GM21390 (cell line): ENCODE measurements around the gene CTIF.

Experiments
- ATAC-seq: cut with Tn5 transposase; IDR thresholded peaks from one replicate; pipeline ENCODE4 v1.9.1; 2021; ENCODE audit not compliant: unreplicated experiment

CTIF gene

DNA sequence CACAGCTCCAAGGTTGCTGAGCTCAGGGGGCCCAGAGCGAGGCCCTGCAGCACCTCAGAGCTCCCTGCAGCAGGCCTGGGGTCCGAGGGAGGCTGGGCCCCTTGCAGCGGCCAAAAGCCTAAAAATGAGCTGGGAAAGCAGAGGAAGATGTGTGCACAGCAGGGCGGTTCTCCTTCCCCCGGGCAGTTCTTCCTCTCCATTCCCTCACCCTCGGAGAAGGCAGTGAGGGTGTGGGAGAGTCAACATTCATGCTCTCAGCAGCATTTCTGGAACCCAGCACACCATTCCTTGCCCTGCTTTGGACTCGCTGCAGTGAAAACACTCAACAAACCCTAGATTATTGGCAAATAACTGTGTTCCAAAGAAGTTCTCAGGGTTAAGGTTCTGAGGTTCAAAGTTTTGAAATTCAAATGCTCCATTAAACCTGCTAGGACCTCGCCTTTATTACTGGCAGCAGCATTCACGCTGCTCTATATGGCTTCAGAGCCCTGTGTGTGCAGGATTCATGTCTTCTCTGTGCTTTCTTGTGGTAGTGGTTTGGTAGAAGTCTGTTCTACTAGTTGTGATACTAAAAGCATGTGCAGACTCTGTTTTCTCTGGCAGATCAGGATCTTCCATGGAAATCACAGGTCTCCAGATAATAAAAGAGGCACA lies 79.1 kb downstream of the CTIF start:
- no peak for ATAC-seq

DNA sequence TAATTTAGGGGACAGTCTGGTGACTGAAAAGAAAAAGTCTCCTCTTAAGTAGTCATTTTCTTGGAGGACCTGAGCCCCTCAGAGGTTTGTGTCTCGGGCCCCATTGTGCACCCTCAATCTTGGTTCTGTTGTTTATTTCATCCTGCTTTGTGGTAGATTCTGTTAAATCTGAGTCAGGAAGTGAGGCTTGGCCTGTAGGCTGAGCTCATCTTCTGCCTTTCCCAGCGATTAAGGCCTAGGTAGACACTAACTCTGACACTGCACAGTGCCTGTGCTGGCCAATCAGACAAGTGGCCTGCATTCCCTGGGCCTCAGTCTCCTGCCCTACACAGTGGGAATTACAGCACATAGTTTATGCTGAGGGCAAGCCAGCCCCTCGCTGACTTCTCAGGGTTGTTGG lies 80.2 kb downstream of the CTIF start:
- no peak for ATAC-seq

DNA sequence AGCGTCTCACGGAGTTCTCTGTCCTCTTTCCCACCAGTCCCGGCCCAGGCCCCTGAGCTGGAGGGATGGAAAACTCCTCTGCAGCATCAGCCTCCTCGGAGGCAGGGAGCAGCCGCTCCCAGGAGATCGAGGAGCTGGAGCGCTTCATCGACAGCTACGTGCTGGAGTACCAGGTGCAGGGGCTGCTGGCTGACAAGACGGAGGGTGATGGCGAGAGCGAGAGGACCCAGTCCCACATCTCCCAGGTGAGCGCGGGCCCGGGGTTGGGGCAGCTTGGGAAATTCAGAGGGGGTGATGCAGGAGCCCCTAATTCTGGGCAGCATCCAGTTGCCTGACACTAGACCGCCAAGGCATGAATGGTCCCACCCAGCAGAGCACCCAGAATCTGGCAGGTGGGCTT lies 80.7 kb downstream of the CTIF start:
- ATAC-seq, result no peak

DNA sequence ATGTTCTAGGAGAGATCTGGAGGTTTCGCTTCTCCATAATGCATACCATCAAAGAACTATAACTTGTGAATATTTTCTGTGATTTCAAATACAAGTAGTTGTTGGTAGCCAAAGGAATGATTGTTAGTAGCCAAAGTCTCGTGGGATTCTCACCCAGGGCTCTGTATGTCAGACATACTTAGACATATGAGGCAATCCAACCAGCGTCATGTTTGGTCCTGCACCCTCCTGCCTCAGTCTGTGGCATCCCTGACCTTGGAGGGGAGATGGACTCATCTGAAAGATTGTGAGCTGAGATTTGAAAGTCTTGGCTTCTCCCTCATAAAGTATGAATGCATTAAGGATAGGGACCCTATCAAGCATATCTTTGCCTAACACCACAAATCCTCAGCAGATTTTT lies 81.2 kb downstream of the CTIF start:
- ATAC-seq, result no peak

DNA sequence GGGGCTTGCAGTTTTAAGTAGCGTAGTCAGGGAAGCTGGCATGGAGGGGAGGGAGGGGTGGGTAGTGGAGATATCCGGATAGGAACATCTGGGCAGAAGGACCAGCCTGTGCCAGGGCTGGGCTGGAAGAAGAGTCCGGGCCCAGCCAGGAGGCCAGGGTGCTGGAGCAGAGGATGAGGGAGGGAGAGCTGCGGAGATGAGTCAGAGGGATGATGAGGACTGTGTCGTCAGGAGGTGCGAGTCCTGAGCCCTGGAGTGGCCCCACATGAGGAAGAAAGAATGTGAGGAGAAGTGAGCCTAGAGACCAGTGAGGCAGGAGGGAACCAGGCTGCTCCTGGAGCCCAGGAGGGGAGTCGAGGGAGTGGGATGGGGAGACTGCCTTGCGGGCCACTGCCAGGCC lies 82.4 kb downstream of the CTIF start:
- no peak for ATAC-seq

DNA sequence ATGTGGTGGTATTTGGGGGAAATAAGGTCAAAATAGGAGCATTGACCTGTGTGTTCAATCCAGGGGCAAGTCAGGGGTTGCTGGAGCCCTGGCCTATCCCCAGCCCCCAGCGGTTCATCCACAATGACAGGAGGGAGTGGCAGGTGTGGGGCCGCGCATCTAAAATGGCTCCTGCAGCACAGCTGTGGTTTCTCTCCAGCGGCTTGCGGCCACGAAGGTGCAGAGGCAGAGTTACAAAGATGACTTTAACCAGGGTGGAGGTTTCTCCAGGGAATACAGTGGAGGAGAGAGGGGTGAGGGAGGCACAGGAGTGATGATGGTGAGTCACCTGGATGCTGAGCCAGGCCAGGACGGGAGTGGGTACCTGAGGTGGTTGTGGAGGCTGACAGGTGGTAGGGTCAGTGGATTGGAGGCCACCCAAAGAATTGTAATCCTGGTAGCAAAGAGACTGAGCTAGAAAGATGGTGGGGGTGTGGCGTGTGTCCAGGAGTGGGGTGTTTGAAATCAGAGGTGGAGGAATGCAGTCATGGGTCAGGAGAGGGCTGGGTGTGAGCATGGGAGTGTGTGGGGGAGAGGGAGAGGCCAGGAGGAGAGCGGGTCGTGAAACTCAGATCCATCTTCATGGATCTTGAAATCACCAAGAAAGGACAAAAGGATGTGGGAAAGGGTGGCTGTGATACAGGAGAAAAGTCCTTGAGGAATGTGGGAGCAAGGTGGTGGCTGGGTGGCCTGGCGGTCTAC lies 83.2 kb downstream of the CTIF start:
- no peak for ATAC-seq

DNA sequence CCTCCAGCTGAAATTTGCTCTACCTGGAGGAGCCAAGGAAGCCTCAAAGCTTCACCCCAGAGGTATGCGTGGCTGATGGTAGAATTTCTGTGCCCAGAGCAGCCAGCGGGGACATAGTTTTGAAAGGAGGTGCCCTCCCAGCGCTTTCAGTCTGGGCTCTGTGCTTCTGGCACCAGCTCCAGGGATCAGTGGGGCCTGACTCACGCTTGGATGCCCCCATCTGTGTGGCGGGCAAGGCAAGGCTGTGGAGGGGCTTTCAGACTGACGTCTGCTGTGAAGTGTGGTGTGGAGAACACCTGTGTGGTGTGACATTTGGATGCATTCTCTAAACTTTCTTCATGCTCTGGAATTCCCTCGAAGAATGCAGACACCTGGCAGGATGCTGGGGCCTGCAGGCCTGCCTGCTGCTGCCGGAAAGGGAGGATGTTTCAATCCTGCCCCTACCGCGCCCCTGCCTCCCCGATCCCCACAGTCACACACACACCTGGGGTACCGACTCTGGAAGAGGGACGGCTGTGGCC lies 84.1 kb downstream of the CTIF start:
- no peak for ATAC-seq

DNA sequence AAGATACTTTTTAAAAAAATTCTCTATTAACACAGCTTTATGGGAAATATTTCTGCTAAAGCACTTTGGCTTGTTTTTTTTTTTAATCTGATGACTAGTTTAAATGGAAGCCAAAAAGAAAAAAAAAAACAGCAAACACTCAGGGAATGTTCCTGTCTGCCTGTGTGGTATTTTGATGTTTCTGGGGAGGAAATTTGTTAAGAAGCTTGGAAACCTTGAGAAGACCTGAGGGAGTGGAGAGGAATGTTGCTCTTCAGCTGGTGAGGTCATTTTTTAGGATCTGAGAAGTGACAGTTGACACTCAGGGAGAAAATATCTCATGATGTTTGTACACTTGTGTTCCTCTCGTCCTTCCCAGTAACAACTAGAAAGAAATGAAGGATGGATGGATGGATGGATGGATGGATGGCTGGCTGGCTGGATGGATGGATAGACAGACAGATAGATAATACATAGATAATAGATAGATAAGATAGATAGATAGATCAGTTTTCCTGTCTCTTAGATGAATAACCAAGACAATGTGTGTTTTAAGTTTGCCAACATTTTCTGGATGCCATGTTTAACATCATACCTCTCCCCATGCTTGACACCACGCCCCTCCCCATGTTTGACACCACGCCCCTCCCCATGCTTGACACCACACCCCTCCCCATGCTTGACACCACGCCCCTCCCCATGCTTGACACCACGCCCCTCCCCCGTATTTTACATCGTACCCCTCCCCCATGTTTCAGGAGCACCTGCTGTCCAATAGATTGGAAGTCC lies 84.8 kb downstream of the CTIF start:
- no peak for ATAC-seq

DNA sequence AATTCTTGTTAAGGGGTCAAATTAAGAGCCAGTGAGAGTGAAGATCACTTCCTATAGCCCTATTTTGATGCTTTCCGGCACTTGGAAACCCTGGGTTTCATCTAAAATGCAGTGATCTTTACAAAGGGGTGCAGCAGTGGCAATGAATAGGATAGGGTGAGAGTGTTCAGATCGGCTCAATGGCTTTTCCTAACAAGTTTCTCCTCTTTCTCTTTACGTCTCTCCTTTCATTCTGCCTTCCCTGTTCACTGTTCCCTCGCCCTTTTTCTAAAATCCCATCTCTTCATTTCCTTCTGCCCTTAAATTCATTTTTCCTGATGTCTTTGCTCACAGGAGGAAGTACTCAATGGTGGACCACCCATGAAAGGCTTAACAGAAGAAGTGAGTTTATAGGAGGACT lies 86.0 kb downstream of the CTIF start:
- ATAC-seq, result no peak

DNA sequence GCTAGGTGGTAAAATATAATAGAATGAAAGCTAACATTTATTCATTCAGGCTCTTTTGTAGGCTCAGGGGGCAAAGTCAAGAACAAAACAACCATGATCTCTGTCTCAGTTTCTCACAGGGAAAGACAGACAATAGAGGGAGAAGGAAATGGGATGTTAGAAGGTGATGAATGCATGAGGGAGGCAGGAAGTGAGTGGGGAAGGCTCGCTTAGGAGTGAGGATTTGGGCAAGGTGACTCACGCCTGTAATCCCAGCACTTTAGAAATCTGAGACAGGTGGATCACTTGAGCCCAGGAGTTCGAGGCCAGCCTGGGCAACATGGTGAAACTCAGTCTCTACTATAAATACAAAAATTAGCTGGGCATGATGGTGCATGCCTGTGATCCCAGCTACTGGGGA lies 88.4 kb downstream of the CTIF start:
- ATAC-seq, result no peak

DNA sequence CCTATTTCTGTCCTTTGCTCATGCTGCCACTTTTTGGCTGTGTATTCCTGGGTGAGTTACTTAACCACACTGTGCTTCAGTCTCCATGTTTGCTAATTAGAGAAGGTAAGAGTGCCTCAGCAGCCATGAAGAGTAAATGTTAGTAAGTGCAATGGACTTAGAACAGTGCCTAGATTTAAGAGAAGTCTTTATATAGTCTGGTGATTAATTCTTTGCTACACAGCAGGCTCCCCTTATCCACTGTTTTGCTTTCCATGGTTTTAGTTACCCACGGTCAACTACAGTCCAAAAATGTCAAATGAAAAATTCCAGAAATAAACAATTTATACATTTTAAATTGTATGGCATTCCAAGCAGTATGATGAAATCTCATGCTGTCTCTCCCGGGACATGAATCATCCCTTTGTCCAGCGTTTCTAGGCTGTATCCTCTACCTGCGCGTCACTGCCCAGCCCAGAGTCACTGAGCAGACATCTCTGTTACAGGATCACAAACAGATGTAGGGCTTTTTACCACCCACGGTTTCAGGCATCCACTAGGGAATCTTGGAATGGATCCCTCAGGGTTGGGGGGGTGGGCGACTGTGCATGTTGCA lies 91.0 kb downstream of the CTIF start:
- ATAC-seq, result no peak

DNA sequence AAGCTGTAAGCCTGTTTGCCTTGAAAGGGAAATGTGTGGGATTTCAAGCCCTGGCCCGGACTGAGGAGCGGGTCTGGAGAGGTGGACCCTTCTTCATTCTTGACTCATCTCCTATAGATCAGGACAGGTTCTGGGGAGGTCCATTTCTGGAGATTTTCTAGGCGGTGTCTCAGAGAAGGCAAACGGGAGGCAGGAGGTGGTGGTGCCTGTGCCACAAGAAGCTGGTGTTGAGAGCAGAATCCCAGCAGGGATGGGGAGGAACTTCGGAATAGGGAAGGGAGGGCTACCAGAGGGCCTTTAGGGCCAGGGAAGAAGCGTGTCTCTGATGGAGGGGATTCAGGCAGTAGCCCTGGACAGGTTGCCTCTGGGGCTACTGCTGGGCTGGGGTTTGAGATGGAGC lies 93.0 kb downstream of the CTIF start:
- ATAC-seq, result no peak

DNA sequence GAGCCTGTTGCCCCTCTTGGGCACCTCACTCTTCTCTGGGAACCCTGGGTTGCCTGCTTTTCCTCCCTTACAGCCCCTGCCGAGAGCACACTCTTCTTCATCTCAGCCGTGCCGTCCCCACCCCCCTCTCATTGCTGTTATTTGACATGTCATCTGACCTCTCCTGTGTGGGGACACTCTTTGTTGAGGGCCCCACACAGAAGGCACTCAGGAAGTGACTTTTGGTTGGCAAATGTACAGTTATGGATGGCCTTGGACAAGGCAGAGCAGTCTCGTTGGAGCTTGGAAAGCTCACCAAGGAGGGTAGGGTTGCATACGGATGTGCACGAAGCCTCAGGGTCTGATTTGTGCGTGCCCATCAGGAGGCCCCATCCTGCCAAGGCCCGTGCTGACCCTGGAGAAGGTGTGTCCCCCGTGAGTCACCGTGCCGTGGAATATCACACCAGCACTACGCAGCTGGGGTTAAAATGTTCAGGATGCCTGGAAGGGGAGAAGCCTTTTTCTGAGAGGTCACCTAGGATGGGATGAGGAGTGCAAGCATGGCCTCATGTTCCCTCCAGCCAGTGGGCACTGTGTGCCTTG lies 93.9 kb downstream of the CTIF start:
- no peak for ATAC-seq

DNA sequence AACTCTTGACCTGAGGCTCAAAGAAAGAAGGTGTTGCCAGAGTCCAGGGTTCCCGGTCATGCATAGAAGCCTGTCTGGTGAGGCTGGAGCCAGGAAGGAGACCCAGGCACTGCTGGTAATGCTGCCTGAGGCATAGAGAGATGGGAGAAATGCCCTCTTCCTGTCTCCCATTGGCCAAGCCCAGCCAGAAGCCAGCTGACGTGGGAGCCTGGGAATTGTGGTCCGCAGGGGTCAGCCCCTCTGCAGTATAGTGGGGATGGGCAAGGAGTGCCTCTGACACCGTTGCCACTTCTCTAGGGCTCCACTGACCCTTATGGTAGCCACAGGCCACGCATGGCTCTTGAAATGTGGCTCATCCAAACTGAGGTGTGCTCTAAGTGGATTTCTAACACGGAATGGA lies 95.7 kb downstream of the CTIF start:
- ATAC-seq, result no peak

DNA sequence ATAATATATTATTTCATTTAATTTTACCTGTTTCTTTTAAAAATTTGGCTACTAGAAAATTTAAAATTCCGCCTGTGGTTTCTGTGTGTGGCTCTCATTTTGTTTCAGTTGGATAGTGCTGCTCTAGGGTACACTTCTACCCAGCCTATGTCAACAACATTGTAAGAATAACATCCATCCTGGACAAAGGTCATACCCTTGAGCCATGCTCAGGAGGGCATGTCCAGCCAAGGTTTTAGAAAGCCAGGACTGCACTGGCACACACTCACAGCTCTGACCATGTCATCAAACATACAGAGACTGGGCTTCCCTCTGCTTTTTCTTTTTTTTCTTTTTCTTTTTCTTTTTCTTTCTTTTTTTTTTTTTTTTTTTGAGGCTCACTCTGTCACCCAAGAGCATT lies 96.1 kb downstream of the CTIF start:
- no peak for ATAC-seq

DNA sequence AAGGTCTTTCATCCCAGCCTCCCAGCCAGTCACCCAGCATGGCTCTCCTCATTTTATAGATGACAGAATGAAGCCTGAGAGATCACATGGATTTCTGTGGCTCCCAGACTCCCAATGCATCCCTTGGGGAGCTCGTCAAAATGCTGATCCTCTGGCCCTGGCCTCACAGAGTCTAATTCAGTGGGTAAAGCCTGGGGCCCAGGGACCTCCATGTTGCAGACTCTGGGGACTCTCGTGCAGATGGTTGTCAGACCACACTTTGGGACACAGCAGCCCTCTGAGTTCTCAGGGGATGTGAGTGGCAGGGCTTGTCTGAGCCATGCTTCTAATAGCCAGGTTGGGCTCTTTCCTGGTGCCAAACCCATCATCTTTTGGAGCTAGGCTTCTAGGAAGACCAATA lies 97.0 kb downstream of the CTIF start:
- no peak for ATAC-seq

DNA sequence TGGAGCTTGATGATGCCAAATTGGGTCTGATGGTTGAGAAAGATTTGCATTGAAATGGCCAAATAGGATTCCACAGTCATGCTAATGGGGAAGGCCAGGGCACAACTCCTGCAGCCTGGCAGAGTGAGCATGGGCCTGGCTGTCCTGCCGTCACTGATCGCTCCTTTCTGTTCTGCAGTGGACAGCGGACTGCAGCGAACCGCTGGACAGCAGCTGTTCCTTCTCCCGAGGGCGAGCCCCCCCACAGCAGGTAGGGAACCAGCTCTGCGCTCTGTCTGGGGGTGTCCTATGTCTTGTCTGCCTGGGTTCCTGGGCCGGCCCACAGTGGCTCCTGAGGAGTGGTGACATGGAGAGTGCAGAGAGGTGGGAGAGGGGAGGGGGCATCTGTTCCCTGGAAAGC lies 97.6 kb downstream of the CTIF start:
- ATAC-seq, result no peak

DNA sequence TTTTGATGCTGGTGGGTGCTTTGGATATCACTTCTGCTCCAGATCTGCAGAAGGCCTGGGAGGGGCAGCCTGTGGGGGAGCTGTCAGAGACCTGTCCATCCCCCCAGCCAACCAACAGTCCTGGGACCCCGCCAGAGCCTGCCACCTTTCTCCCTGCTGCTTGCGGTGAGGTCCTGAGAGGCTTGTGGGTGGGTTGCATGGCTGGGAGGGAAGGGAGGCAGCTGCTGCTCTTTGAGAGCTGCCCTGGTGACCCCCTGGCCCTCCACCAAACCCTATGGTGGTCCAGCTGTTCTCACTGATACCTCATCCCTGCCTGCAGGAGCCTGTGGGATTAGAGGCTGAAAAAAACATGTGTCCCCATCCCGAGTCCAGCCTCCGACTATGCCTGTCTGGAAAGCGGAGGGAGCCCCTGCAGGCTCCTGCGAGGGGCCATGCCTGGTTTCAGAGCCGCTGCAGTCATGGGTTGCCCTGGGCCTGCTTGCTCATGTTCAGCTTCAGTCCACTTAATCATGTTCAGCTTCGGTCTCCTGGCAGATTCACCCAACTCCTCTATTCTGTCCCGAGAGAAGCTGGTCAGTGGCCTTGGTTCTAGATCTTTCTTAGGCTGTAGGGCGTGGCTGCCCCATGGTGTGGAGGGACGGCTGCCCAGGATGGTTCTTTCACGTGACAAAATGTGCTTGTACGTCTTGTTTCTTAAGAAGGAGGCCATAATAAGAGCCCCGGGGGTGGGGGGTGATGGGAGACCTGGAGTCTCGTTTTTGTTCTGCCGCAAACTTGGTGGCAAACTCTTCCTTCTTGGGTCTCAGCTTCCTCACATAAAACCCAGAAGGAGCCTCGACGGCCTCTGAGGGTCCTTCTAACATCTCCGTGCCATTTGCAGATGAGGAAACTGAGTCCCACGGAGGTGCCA lies 98.5 kb downstream of the CTIF start:
- ATAC-seq, result no peak

DNA sequence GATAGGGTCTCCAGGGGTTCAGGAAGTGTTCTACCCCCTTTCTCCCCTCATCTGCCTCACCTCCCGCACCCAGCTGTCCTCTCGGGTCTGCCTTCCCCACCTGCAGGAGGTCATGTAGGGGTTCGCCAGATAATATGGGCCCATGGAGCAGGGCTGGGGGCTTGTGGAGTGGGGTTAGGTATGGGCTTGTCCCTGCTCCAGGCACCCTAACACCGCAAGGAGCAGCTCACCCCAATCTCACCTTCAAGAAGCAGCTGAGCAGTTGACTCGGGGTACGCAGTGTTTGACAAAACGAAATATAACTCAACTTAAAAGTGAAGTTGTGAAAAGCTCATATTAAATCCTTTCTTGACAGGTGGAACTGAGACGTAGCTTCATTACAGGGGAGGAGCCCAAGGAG lies 99.6 kb downstream of the CTIF start:
- no peak for ATAC-seq
